ENCODE data around the gene CNNM4.

- TF ChIP-seq EZH2 (IDR thresholded peaks at IDR 0.05) (no peak), POLR2AphosphoS5 (IDR thresholded peaks at IDR 0.05; ENCODE audit: borderline replicate concordance, low read depth, low read length) (no peak), FOXP2 (optimal IDR thresholded peaks at IDR 0.05; ENCODE audit: control extremely low read depth, extremely low read length, insufficient read depth) (no peak)
Measured at GRCh38 chr2:96837575-96837974, 76.9 kb downstream of the CNNM4 start.

All from SK-N-MC (cell line).